Measurements from ENCODE around the gene PITX2. TPM values are rescaled to one million over a fixed set of nuclear protein-coding genes. Genes with fewer than 3 reads are reported as not detected.

Gene PITX2
- total RNA-seq, 1 donor from 2014 or later = 0.29 TPM

GRCh38 chr4:110639207-110640090, 16.6 kb upstream of the PITX2 start:
- no peaks in the 10 kb centered on the region for H3K36me3 ChIP-seq (ENCODE audit: control insufficient read depth, insufficient read depth, low read length)
- no peak for DNase-seq (ENCODE audit: low read depth)
- TF ChIP-seq CTCF (IDR thresholded peaks at IDR 0.05; ENCODE audit: insufficient read depth, low read length, poor library complexity, severe bottlenecking) = no peak
- no peak overlapping the region for H3K4me3 ChIP-seq (ENCODE audit: low read depth, low read length)
- peaks cover 81% of the 10 kb centered on the region for H3K27me3 ChIP-seq (ENCODE audit: control insufficient read depth, insufficient read depth, low read length)

- no peak for DNase-seq (ENCODE audit: low read depth)
- peaks cover 87% of the 10 kb centered on the region for H3K27me3 ChIP-seq (ENCODE audit: control insufficient read depth, insufficient read depth, low read length)
- H3K4me3 ChIP-seq (ENCODE audit: low read depth, low read length) = no peak overlapping the region
- no peak for TF ChIP-seq CTCF (IDR thresholded peaks at IDR 0.05; ENCODE audit: insufficient read depth, low read length, poor library complexity, severe bottlenecking)
- H3K36me3 ChIP-seq (ENCODE audit: control insufficient read depth, insufficient read depth, low read length) = no peaks in the 10 kb centered on the region
Observed at GRCh38 chr4:110638089-110638746, 15.3 kb upstream of the PITX2 start.

- DNase-seq (ENCODE audit: low read depth) = no peak
- Histone ChIP-seq H3K36me3 (ENCODE audit: control insufficient read depth, insufficient read depth, low read length) (no peaks in the 10 kb centered on the region), H3K4me3 (ENCODE audit: low read depth, low read length) (peak overlapping the region; percentile 18), H3K27me3 (ENCODE audit: control insufficient read depth, insufficient read depth, low read length) (peaks cover 89% of the 10 kb centered on the region)
- TF ChIP-seq CTCF (IDR thresholded peaks at IDR 0.05; ENCODE audit: insufficient read depth, low read length, poor library complexity, severe bottlenecking) = peak; percentile 19
Observed at GRCh38 chr4:110637408-110638088, 14.7 kb upstream of the PITX2 start.

GRCh38 chr4:110636680-110637407, 14.0 kb upstream of the PITX2 start:
- Histone ChIP-seq H3K4me3 (ENCODE audit: low read depth, low read length) (peak overlapping the region; percentile 18), H3K27me3 (ENCODE audit: control insufficient read depth, insufficient read depth, low read length) (peaks cover 91% of the 10 kb centered on the region), H3K36me3 (ENCODE audit: control insufficient read depth, insufficient read depth, low read length) (no peaks in the 10 kb centered on the region)
- TF ChIP-seq CTCF (IDR thresholded peaks at IDR 0.05; ENCODE audit: insufficient read depth, low read length, poor library complexity, severe bottlenecking) = no peak
- no peak for DNase-seq (ENCODE audit: low read depth)

- DNase-seq (ENCODE audit: low read depth) = no peak
- Histone ChIP-seq H3K36me3 (ENCODE audit: control insufficient read depth, insufficient read depth, low read length) (no peaks in the 10 kb centered on the region), H3K27me3 (ENCODE audit: control insufficient read depth, insufficient read depth, low read length) (peaks cover 90% of the 10 kb centered on the region), H3K4me3 (ENCODE audit: low read depth, low read length) (no peak overlapping the region)
- no peak for TF ChIP-seq CTCF (IDR thresholded peaks at IDR 0.05; ENCODE audit: insufficient read depth, low read length, poor library complexity, severe bottlenecking)
Observed at GRCh38 chr4:110636171-110636679, 13.3 kb upstream of the PITX2 start.
